ENCODE measurements around the gene FOXO1. TPM values are rescaled to one million over a fixed set of nuclear protein-coding genes. Genes with fewer than 3 reads are reported as not detected.
"Not testable (repeated sequence)": the region's sequence is repeated elsewhere in the genome, so short reads cannot be mapped to it uniquely, and the experiment has no call there.

The FOXO1 gene
- total RNA-seq (23.2 TPM), polyA plus RNA-seq (23.7 TPM)

GRCh38 chr13:40666045-40666932 lies at the start of gene FOXO1:
FOXO1 (minus strand) TSS chr13:40666641; CDS start chr13:40666212, 429 bp downstream.
- H3K4me1 ChIP-seq (ENCODE audit: insufficient read depth): no peaks in the 10 kb centered on the region
- H3K4me3 ChIP-seq (ENCODE audit: low read depth, low read length): peak within 1 kb of the TSS; percentile 92
- WGBS: under 1% methylated on average over 108 of the region's 108 CpGs

GRCh38 chr13:40714433-40714832 lies 48.0 kb upstream of the FOXO1 start:
- not testable (repeated sequence) for H3K4me3 ChIP-seq (ENCODE audit: low read depth, low read length); DNase-seq (ENCODE audit: extremely low spot score); H3K27ac ChIP-seq (ENCODE audit: low read depth); H3K36me3 ChIP-seq (ENCODE audit: insufficient read depth); H3K4me1 ChIP-seq (ENCODE audit: insufficient read depth)
- no CpG with 5 or more reads among the region's 1 CpG for WGBS

More at GRCh38 chr13:40666045-40666932, at the start of gene FOXO1:
- peak within 1 kb of the TSS; percentile 98 for H3K27ac ChIP-seq (ENCODE audit: low read depth)
- H3K36me3 ChIP-seq (ENCODE audit: insufficient read depth): no peaks in the 10 kb centered on the region
- DNase-seq (ENCODE audit: extremely low spot score): no peak

GRCh38 chr13:40706439-40706838 lies 40.0 kb upstream of the FOXO1 start:
- DNase-seq (ENCODE audit: extremely low spot score): no peak
- H3K4me1 ChIP-seq (ENCODE audit: insufficient read depth): no peaks in the 10 kb centered on the region
- H3K27ac ChIP-seq (ENCODE audit: low read depth): no peak overlapping the region
- WGBS: 84% methylated on average over 2 of the region's 2 CpGs
- H3K4me3 ChIP-seq (ENCODE audit: low read depth, low read length): no peak overlapping the region
- no peaks in the 10 kb centered on the region for H3K36me3 ChIP-seq (ENCODE audit: insufficient read depth)

- H3K36me3 ChIP-seq (ENCODE audit: insufficient read depth): no peaks in the 10 kb centered on the region
- 87% methylated on average over 5 of the region's 5 CpGs for WGBS
- H3K27ac ChIP-seq (ENCODE audit: low read depth): no peak overlapping the region
- no peak for DNase-seq (ENCODE audit: extremely low spot score)
- H3K4me1 ChIP-seq (ENCODE audit: insufficient read depth): no peaks in the 10 kb centered on the region
- no peak overlapping the region for H3K4me3 ChIP-seq (ENCODE audit: low read depth, low read length)
These were observed 31.3 kb upstream of the FOXO1 start for GRCh38 chr13:40697711-40698110.

GRCh38 chr13:40694426-40694825 lies 28.0 kb upstream of the FOXO1 start:
- H3K36me3 ChIP-seq (ENCODE audit: insufficient read depth): no peaks in the 10 kb centered on the region
- 90% methylated on average over 4 of the region's 4 CpGs for WGBS
- no peak overlapping the region for H3K4me3 ChIP-seq (ENCODE audit: low read depth, low read length)
- H3K27ac ChIP-seq (ENCODE audit: low read depth): no peak overlapping the region
- no peak for DNase-seq (ENCODE audit: extremely low spot score)
- H3K4me1 ChIP-seq (ENCODE audit: insufficient read depth): no peaks in the 10 kb centered on the region

GRCh38 chr13:40692946-40693345 lies 26.5 kb upstream of the FOXO1 start:
- whole genome bisulfite sequencing: 69% methylated on average over 2 of the region's 2 CpGs
- Histone ChIP-seq H3K4me3 (ENCODE audit: low read depth, low read length) (no peak overlapping the region), H3K4me1 (ENCODE audit: insufficient read depth) (no peaks in the 10 kb centered on the region), H3K27ac (ENCODE audit: low read depth) (no peak overlapping the region), H3K36me3 (ENCODE audit: insufficient read depth) (no peaks in the 10 kb centered on the region)
- no peak for DNase-seq (ENCODE audit: extremely low spot score)

GRCh38 chr13:40688781-40689180 lies 22.3 kb upstream of the FOXO1 start:
- Histone ChIP-seq H3K4me1 (ENCODE audit: insufficient read depth) (no peaks in the 10 kb centered on the region), H3K36me3 (ENCODE audit: insufficient read depth) (no peaks in the 10 kb centered on the region), H3K27ac (ENCODE audit: low read depth) (no peak overlapping the region), H3K4me3 (ENCODE audit: low read depth, low read length) (no peak overlapping the region)
- 82% methylated on average over 3 of the region's 3 CpGs for WGBS
- DNase-seq (ENCODE audit: extremely low spot score): no peak

GRCh38 chr13:40682449-40683240 lies 16.2 kb upstream of the FOXO1 start:
- Histone ChIP-seq H3K27ac (ENCODE audit: low read depth) (no peak overlapping the region), H3K4me1 (ENCODE audit: insufficient read depth) (no peaks in the 10 kb centered on the region), H3K4me3 (ENCODE audit: low read depth, low read length) (no peak overlapping the region), H3K36me3 (ENCODE audit: insufficient read depth) (no peaks in the 10 kb centered on the region)
- 46% methylated on average over 11 of the region's 11 CpGs for WGBS
- DNase-seq (ENCODE audit: extremely low spot score): no peak

- WGBS: 55% methylated on average over 7 of the region's 7 CpGs
- H3K4me3 ChIP-seq (ENCODE audit: low read depth, low read length): no peak overlapping the region
- no peaks in the 10 kb centered on the region for H3K36me3 ChIP-seq (ENCODE audit: insufficient read depth)
- H3K27ac ChIP-seq (ENCODE audit: low read depth): no peak overlapping the region
- no peaks in the 10 kb centered on the region for H3K4me1 ChIP-seq (ENCODE audit: insufficient read depth)
- no peak for DNase-seq (ENCODE audit: extremely low spot score)
These were observed 15.1 kb upstream of the FOXO1 start for GRCh38 chr13:40681341-40682146.

GRCh38 chr13:40680659-40681323 lies 14.3 kb upstream of the FOXO1 start:
- Histone ChIP-seq H3K4me3 (ENCODE audit: low read depth, low read length) (no peak overlapping the region), H3K27ac (ENCODE audit: low read depth) (no peak overlapping the region), H3K36me3 (ENCODE audit: insufficient read depth) (no peaks in the 10 kb centered on the region), H3K4me1 (ENCODE audit: insufficient read depth) (no peaks in the 10 kb centered on the region)
- WGBS: 87% methylated on average over 7 of the region's 7 CpGs
- DNase-seq (ENCODE audit: extremely low spot score): no peak

GRCh38 chr13:40679480-40679985 lies 13.1 kb upstream of the FOXO1 start:
- H3K36me3 ChIP-seq (ENCODE audit: insufficient read depth): no peaks in the 10 kb centered on the region
- no peak for DNase-seq (ENCODE audit: extremely low spot score)
- 96% methylated on average over 6 of the region's 6 CpGs for WGBS
- H3K4me1 ChIP-seq (ENCODE audit: insufficient read depth): no peaks in the 10 kb centered on the region
- H3K4me3 ChIP-seq (ENCODE audit: low read depth, low read length): no peak overlapping the region
- H3K27ac ChIP-seq (ENCODE audit: low read depth): no peak overlapping the region

- no peak for DNase-seq (ENCODE audit: extremely low spot score)
- Histone ChIP-seq H3K4me1 (ENCODE audit: insufficient read depth) (no peaks in the 10 kb centered on the region), H3K36me3 (ENCODE audit: insufficient read depth) (no peaks in the 10 kb centered on the region), H3K27ac (ENCODE audit: low read depth) (no peak overlapping the region), H3K4me3 (ENCODE audit: low read depth, low read length) (no peak overlapping the region)
- 59% methylated on average over 4 of the region's 4 CpGs for WGBS
These were observed 10.6 kb upstream of the FOXO1 start for GRCh38 chr13:40677064-40677463.

- H3K36me3 ChIP-seq (ENCODE audit: insufficient read depth): no peaks in the 10 kb centered on the region
- no peak overlapping the region for H3K27ac ChIP-seq (ENCODE audit: low read depth)
- no peaks in the 10 kb centered on the region for H3K4me1 ChIP-seq (ENCODE audit: insufficient read depth)
- DNase-seq (ENCODE audit: extremely low spot score): no peak
- 87% methylated on average over 2 of the region's 2 CpGs for WGBS
- H3K4me3 ChIP-seq (ENCODE audit: low read depth, low read length): no peak overlapping the region
These were observed 9.6 kb upstream of the FOXO1 start for GRCh38 chr13:40676007-40676406.

Measured in urinary bladder (tissue), 4 donors.